DND-41 (cell line): Measurements from ENCODE around the gene LRRC10B.
"Not testable (repeated sequence)": the region's sequence is repeated elsewhere in the genome, so short reads cannot be mapped to it uniquely, and the experiment has no call there.

ENCODE experiments used
- ATAC-seq: fragments of 200-7000 bp; cut with Tn5 transposase; 3 replicates; pipeline ENCODE4 v1.9.1; 2021; ENCODE audit warnings: low read depth; ENCODE audit not compliant: insufficient read depth
- DNase-seq: peaks from one replicate; pipeline ENCODE4 v3.0.0-alpha.2; 2020
- H2AFZ ChIP-seq: 2 replicates; pipeline ENCODE4 v1.6.0; 2012; ENCODE audit warnings: low read depth, low read length
- H3K27ac ChIP-seq: 2 replicates; pipeline ENCODE4 v1.5.1; 2012; ENCODE audit warnings: low read length, inconsistent platforms
- H3K27me3 ChIP-seq: fragments of 200-600 bp; sonication (generic); 2 replicates; pipeline ENCODE4 v1.6.0; 2012; ENCODE audit warnings: low read length, mild to moderate bottlenecking, inconsistent platforms; ENCODE audit not compliant: insufficient read depth, poor library complexity
- H3K36me3 ChIP-seq: 2 replicates; pipeline ENCODE4 v1.5.1; 2012; ENCODE audit warnings: low read length, inconsistent platforms; ENCODE audit not compliant: insufficient read depth
- H3K4me1 ChIP-seq: 2 replicates; pipeline ENCODE4 v1.5.1; 2012; ENCODE audit warnings: mild to moderate bottlenecking, low read length; ENCODE audit not compliant: insufficient read depth
- H3K4me2 ChIP-seq: 2 replicates; pipeline ENCODE4 v1.6.0; 2012; ENCODE audit warnings: mild to moderate bottlenecking, moderate library complexity, low read length, inconsistent platforms; ENCODE audit not compliant: insufficient read depth
- H3K4me3 ChIP-seq, 2 experiments: fragments of 200-600 bp in 1 of 2; shearing (Covaris generic) in 1 of 2; 2 replicates each; pipeline ENCODE4 v1.5.1; 2012 to 2016; ENCODE audit warnings: inconsistent platforms in 2 of 2, low read length in 2 of 2, mild to moderate bottlenecking in 2 of 2, low read depth in 1 of 2, moderate library complexity in 1 of 2
- H3K79me2 ChIP-seq: 2 replicates; pipeline ENCODE4 v1.6.0; 2012; ENCODE audit warnings: low read length, inconsistent platforms; ENCODE audit not compliant: insufficient read depth
- H3K9ac ChIP-seq: 2 replicates; pipeline ENCODE4 v1.6.0; 2012; ENCODE audit warnings: low read depth, mild to moderate bottlenecking, inconsistent platforms, low read length, moderate library complexity
- H3K9me3 ChIP-seq: 2 replicates; pipeline ENCODE4 v1.5.1; 2012; ENCODE audit warnings: low read length, moderate library complexity, mild to moderate bottlenecking, inconsistent platforms; ENCODE audit not compliant: insufficient read depth, severe bottlenecking
- H4K20me1 ChIP-seq: 2 replicates; pipeline ENCODE4 v1.6.0; 2012; ENCODE audit warnings: low read length; ENCODE audit not compliant: insufficient read depth
- EZH2 ChIP-seq: IDR thresholded peaks from 3 replicates; pipeline ENCODE4 v1.6.1; 2012; ENCODE audit warnings: borderline replicate concordance, low read depth, mild to moderate bottlenecking, moderate library complexity, low read length, inconsistent platforms; ENCODE audit not compliant: severe bottlenecking
- TF ChIP-seq, protein P1 (sequence below): IDR thresholded peaks from 2 replicates; pipeline ENCODE4 v1.5.1; 2012; ENCODE audit warnings: borderline replicate concordance, low read length, moderate library complexity, mild to moderate bottlenecking; ENCODE audit not compliant: poor library complexity, severe bottlenecking; ENCODE audit errors: extremely low read depth

The LRRC10B gene

GRCh38 chr11:61477126-61477525, 31.4 kb upstream of the LRRC10B start:
- H3K4me2 ChIP-seq, result no peak overlapping the region
- no peak overlapping the region for H2AFZ ChIP-seq
- peaks cover 5% of the 10 kb centered on the region; the same call in 1 of the 2 replicates for H3K36me3 ChIP-seq
- no peaks in the 10 kb centered on the region for H3K79me2 ChIP-seq
- peaks cover 5% of the 10 kb centered on the region for H3K4me1 ChIP-seq
- ATAC-seq, result no peak
- no peak overlapping the region for H3K4me3 ChIP-seq
- H3K27me3 ChIP-seq, result no peaks in the 10 kb centered on the region
- H3K9ac ChIP-seq, result no peak overlapping the region
- no peak overlapping the region for H3K27ac ChIP-seq
- no peaks in the 10 kb centered on the region for H3K9me3 ChIP-seq
- H4K20me1 ChIP-seq, result peaks cover 15% of the 10 kb centered on the region
- no peak for DNase-seq
- TF ChIP-seq, protein P1, sequence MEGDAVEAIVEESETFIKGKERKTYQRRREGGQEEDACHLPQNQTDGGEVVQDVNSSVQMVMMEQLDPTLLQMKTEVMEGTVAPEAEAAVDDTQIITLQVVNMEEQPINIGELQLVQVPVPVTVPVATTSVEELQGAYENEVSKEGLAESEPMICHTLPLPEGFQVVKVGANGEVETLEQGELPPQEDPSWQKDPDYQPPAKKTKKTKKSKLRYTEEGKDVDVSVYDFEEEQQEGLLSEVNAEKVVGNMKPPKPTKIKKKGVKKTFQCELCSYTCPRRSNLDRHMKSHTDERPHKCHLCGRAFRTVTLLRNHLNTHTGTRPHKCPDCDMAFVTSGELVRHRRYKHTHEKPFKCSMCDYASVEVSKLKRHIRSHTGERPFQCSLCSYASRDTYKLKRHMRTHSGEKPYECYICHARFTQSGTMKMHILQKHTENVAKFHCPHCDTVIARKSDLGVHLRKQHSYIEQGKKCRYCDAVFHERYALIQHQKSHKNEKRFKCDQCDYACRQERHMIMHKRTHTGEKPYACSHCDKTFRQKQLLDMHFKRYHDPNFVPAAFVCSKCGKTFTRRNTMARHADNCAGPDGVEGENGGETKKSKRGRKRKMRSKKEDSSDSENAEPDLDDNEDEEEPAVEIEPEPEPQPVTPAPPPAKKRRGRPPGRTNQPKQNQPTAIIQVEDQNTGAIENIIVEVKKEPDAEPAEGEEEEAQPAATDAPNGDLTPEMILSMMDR, result no peak
- no peak for TF ChIP-seq EZH2

GRCh38 chr11:61477727-61478148, 30.8 kb upstream of the LRRC10B start:
- peak; percentile 67 for ATAC-seq
- peak; percentile 56 for DNase-seq

DNA sequence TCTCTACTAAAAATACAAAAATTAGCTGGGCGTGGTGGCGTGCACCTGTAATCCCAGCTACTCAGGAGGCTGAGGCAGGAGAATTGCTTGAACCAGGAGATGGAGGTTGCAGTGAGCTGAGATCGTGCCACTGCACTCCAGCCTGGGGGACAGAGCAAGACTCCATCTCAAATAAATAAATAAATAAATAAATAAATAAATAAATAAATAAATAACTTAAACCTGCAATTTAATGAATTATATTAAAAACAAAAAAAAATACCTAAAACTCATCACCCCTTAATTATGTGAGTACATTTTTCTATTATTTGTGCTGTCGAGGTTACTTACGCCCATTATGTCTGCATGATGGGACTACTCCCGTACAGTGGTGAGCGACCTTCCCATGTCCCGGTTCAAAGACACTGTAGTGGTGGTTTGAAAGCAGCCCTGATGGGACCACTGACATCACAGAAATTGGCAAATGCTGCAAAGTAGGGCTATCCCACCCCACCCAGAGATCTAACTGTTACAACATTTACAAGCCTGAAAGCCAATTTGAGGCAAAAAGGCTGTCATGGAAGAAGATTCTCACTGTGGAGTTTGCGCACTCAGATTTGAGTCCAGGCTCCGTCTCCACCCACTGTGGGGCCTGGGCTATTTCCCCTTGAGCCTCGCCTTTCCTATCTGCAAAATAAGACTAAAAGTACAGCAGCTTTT, 29.0 kb upstream of the LRRC10B start:
- H4K20me1 ChIP-seq, result peaks cover 15% of the 10 kb centered on the region
- H3K9ac ChIP-seq, H3K4me1 ChIP-seq, H3K4me3 ChIP-seq, H3K79me2 ChIP-seq, DNase-seq, H3K9me3 ChIP-seq, H2AFZ ChIP-seq, H3K36me3 ChIP-seq, H3K27me3 ChIP-seq, H3K4me2 ChIP-seq, ATAC-seq, H3K27ac ChIP-seq: not testable (repeated sequence)

More at GRCh38 chr11:61477727-61478148, 30.8 kb upstream of the LRRC10B start:
- Histone ChIP-seq H3K9me3 (no peaks in the 10 kb centered on the region), H4K20me1 (peaks cover 15% of the 10 kb centered on the region), H3K4me3 (no peak overlapping the region), H3K27ac (no peak overlapping the region), H3K4me1 (peaks cover 5% of the 10 kb centered on the region), H2AFZ (no peak overlapping the region), H3K79me2 (no peaks in the 10 kb centered on the region), H3K27me3 (no peaks in the 10 kb centered on the region), H3K9ac (no peak overlapping the region), H3K36me3 (peaks cover 5% of the 10 kb centered on the region; the same call in 1 of the 2 replicates), H3K4me2 (peak overlapping the region; percentile 24; the same call in 1 of the 2 replicates)
- TF ChIP-seq, protein P1, result peak; percentile 91
- TF ChIP-seq EZH2, result no peak

DNA sequence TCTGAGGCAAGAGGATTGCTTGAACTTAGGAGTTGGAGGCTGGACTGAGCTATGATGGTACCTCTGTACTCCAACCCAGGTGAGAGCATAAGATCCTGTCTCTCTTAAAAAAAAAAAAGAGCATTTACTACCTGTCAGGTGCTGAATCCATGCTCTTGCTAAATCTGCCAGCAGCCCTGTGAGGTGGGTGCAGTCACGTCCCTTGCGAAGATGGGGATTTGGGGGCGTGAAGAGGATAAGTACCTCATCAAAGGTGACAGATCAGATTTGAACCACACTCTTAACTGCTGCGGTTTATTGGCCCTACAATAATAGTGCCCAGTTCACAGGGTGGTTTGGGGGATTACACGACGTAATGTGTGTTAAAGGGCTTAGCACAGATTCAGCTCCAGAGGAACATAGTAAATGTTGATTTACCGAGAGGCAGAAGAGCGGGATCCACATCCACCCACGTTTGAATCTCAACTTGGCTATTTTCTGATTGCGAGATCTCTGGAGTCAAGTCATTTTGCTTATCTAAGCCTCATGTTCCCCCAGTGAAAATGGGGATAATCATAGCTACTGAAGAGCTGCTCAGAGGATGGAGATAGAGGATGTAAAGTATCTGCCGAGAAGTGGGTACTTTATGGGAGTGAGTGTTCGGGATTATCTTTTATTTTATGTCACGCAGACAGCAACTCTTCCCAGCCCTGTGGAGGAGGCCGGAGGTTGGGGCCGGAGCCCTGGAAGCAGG, 28.1 kb upstream of the LRRC10B start:
- Histone ChIP-seq H3K4me1 (peaks cover 5% of the 10 kb centered on the region), H3K36me3 (no peaks in the 10 kb centered on the region), H3K79me2 (no peaks in the 10 kb centered on the region), H3K9me3 (no peaks in the 10 kb centered on the region), H3K27ac (no peak overlapping the region), H3K27me3 (no peaks in the 10 kb centered on the region), H4K20me1 (peaks cover 15% of the 10 kb centered on the region), H2AFZ (no peak overlapping the region), H3K4me2 (no peak overlapping the region), H3K9ac (no peak overlapping the region), H3K4me3 (no peak overlapping the region)
- ATAC-seq, result no peak
- DNase-seq, result no peak
- TF ChIP-seq EZH2, result no peak
- TF ChIP-seq, protein P1, result no peak
